K562 (cell line): ENCODE measurements around the gene KNOP1. TPM values are rescaled to one million over a fixed set of nuclear protein-coding genes. Genes with fewer than 3 reads are reported as not detected.

Experiments
- ATAC-seq: fragments of 200-7000 bp; cut with Tn5 transposase; 3 replicates; pipeline ENCODE4 v1.9.1; 2020; ENCODE audit warnings: moderate library complexity
- BruUV-seq: library from RNA; stranded (reverse); fragments of 400-500 nt; replicated peaks from 2 replicates; lab custom pipeline; 2021; lab: Mats Ljungman, UMichigan
- CTCF ChIA-PET: fragments of 300-600 bp; formaldehyde crosslinking; extraction: SDS; loops from one replicate; lab custom pipeline; 2021; ENCODE audit warnings: low intra/inter-chr PET ratio; lab: Yijun Ruan, JAX
- POLR2A ChIA-PET: fragments of 300-600, 350-650 bp; sonication (Branson Sonifier 250); formaldehyde crosslinking; extraction: SDS; loops from one replicate; lab custom pipeline; 2021; ENCODE audit warnings: antibody characterized with exemption, inconsistent platforms; lab: Yijun Ruan, JAX
- DNase-seq, 4 experiments: peaks; one replicate each; pipeline versions ENCODE4 v3.0.0 to v3.0.0-alpha.2; 2011 to 2018; ENCODE audit warnings: low spot score in 3 of 4, mixed read lengths in 3 of 4; ENCODE audit errors: extremely low read depth in 1 of 4
- FAIRE-seq: peaks from 2 replicates; lab custom pipeline; 2011; peaks lifted over from hg19 to GRCh38; lab: Jason Lieb, UNC
- H2AFZ ChIP-seq: 2 replicates; pipeline ENCODE4 v1.6.0; 2011; ENCODE audit warnings: low read depth, low read length, control low read depth, inconsistent platforms
- H3K27ac ChIP-seq: fragments of 200-600 bp; 3 replicates; pipeline ENCODE4 v1.8.0; 2011; ENCODE audit warnings: low read depth, mild to moderate bottlenecking, control low read depth, inconsistent platforms, low read length, moderate library complexity, mixed read lengths; ENCODE audit errors: extremely low read depth
- H3K27me3 ChIP-seq, 2 experiments: fragments of 300-600 bp in 1 of 2; 2 replicates in 1 of 2; 3 replicates in 1 of 2; pipeline versions ENCODE4 v1.6.0 to v1.8.0; 2011; ENCODE audit warnings: inconsistent platforms in 2 of 2, low read length in 2 of 2, mild to moderate bottlenecking in 1 of 2, mixed read lengths in 1 of 2, moderate library complexity in 1 of 2; ENCODE audit not compliant: control insufficient read depth in 2 of 2, insufficient read depth in 2 of 2
- H3K36me3 ChIP-seq: fragments of 300-600 bp; 3 replicates; pipeline ENCODE4 v1.8.0; 2011; ENCODE audit warnings: mild to moderate bottlenecking, low read length, inconsistent platforms; ENCODE audit not compliant: control insufficient read depth, insufficient read depth
- H3K4me1 ChIP-seq, 2 experiments: fragments of 200-600 bp in 1 of 2; replicated peaks in 1 of 2; 2 replicates in 1 of 2; 3 replicates in 1 of 2; pipeline versions ENCODE4 v1.5.1 to v1.8.0; 2011; ENCODE audit warnings: inconsistent platforms in 2 of 2, low read length in 2 of 2, mild to moderate bottlenecking in 1 of 2, mixed read lengths in 1 of 2, moderate library complexity in 1 of 2; ENCODE audit not compliant: control insufficient read depth in 2 of 2, insufficient read depth in 2 of 2
- H3K4me2 ChIP-seq: 2 replicates; pipeline ENCODE4 v1.6.1; 2011; ENCODE audit warnings: low read length, control low read depth, inconsistent platforms, mixed read lengths; ENCODE audit not compliant: insufficient read depth
- H3K4me3 ChIP-seq: fragments of 200-600 bp; sonication (generic), shearing (Covaris generic); 2 replicates; pipeline ENCODE4 v1.5.1; 2016; ENCODE audit warnings: control low read depth, inconsistent platforms
- H3K79me2 ChIP-seq: fragments of 200-600 bp; 3 replicates; pipeline ENCODE4 v1.8.0; 2011; ENCODE audit warnings: low read length, inconsistent platforms; ENCODE audit not compliant: control insufficient read depth, insufficient read depth
- H3K9ac ChIP-seq, 2 experiments: 2 replicates each; pipeline versions ENCODE4 v1.6.0 to v1.6.1; 2011; ENCODE audit warnings: low read depth in 2 of 2, low read length in 2 of 2, control low read depth in 1 of 2, inconsistent platforms in 1 of 2, mild to moderate bottlenecking in 1 of 2, mixed read lengths in 1 of 2; ENCODE audit not compliant: insufficient read depth in 1 of 2
- H3K9me1 ChIP-seq: one replicate; pipeline ENCODE4 v1.6.0; 2011; ENCODE audit warnings: inconsistent platforms, mild to moderate bottlenecking, low read length, moderate library complexity; ENCODE audit not compliant: control insufficient read depth, insufficient read depth
- H3K9me3 ChIP-seq: replicated peaks from 2 replicates; pipeline ENCODE4 v1.5.1; 2011; ENCODE audit warnings: low read depth, low read length, inconsistent platforms; ENCODE audit not compliant: control insufficient read depth, insufficient read depth
- H4K20me1 ChIP-seq: replicated peaks from 2 replicates; pipeline ENCODE4 v1.6.1; 2011; ENCODE audit warnings: low read length, inconsistent platforms, mixed read lengths; ENCODE audit not compliant: control insufficient read depth, insufficient read depth
- ARID2 ChIP-seq: fragments of 450-650 bp; IDR thresholded peaks from 2 replicates; pipeline ENCODE4 v1.6.1; 2017; ENCODE audit warnings: antibody characterized with exemption, mild to moderate bottlenecking
- CREB1 ChIP-seq, 2 experiments: sonication (generic) in 1 of 2; formaldehyde crosslinking in 1 of 2; IDR thresholded peaks; 2 replicates each; pipeline versions ENCODE4 v1.6.1 to v1.8.0; 2012 to 2022; ENCODE audit warnings: inconsistent platforms in 1 of 2, mild to moderate bottlenecking in 1 of 2, missing genetic modification reagents in 1 of 2, moderate library complexity in 1 of 2
- RAD21 ChIP-seq, 2 experiments: fragments of 250-450 bp in 1 of 2; fragments of 450-650 bp in 1 of 2; sonication (Bioruptor Pico) in 1 of 2; formaldehyde crosslinking in 1 of 2; IDR thresholded peaks in 1 of 2; conservative IDR thresholded peaks in 1 of 2; 2 replicates each; pipeline versions ENCODE4 v1.4.0 to v1.8.0; 2020 to 2022; ENCODE audit warnings: mild to moderate bottlenecking in 2 of 2, moderate library complexity in 1 of 2
- RHOXF2B ChIP-seq: fragments of 250-450 bp; sonication (Bioruptor Pico); conservative IDR thresholded peaks from 2 replicates; pipeline ENCODE4 v1.5.1; 2021
- SMARCA4 ChIP-seq: fragments of 450-650 bp; IDR thresholded peaks from 2 replicates; pipeline ENCODE4 v1.6.1; 2016
- SRSF1 ChIP-seq: fragments of 200-400 bp; formaldehyde crosslinking; IDR thresholded peaks from 2 replicates; pipeline ENCODE4 v1.6.1; 2017; ENCODE audit warnings: mild to moderate bottlenecking, low read depth, low read length, moderate library complexity
- ZNF146 ChIP-seq: IDR thresholded peaks from one replicate; pipeline ENCODE4 v1.6.1; 2018; ENCODE audit warnings: missing compliant biosample characterization; ENCODE audit not compliant: unreplicated experiment
- ZNF586 ChIP-seq: fragments of 450-650 bp; formaldehyde crosslinking; conservative IDR thresholded peaks from 2 replicates; pipeline ENCODE4 v1.4.0; 2020; ENCODE audit warnings: mild to moderate bottlenecking, moderate library complexity
- WGBS: fragments of 100-300 bp; shearing (Covaris generic); methylation state at CpG from one replicate; pipeline ENCODE4 v1.1.6; 2016; ENCODE audit warnings: low coverage, mixed read lengths; ENCODE audit not compliant: insufficient coverage; ENCODE audit errors: missing lambda C conversion rate; 5-methylcytosine and 5-hydroxymethylcytosine counted together
- in situ Hi-C: fragments of 300-500 bp; cut with MboI; formaldehyde crosslinking; loops from 4 replicates; pipeline ENCODE4 v1.15.0; 2018; ENCODE audit warnings: inconsistent platforms, mixed read lengths
- intact Hi-C: fragments of 100-400 bp; cut with micrococcal nuclease; formaldehyde crosslinking; loops from 2 replicates; pipeline ENCODE4 v1.14.2; 2022
- polyA plus RNA-seq, 8 experiments: library from polyadenylated mRNA; depleted of rRNA in 4 of 8; stranded (reverse) in 5 of 8; unstranded in 3 of 8; fragments of >200 nt; fragmentation: Nextera tagmentation in 2 of 8; fragmentation: Illumina TruSeq in 1 of 8; extraction: Ambion mirVana in 2 of 8; extraction: Trizol in 1 of 8; gene quantifications; 2 replicates each; pipeline versions ENCODE4 v1.2.1 to v1.2.3, GENCODE V29; 2011 to 2014; ENCODE audit warnings: inconsistent platforms in 1 of 8, missing spikeins in 1 of 8
- total RNA-seq, 7 experiments: library from RNA; depleted of rRNA in 6 of 7; stranded (reverse); fragments of >200 nt in 6 of 7; fragmentation: Illumina TruSeq in 2 of 7; extraction: Trizol in 2 of 7; gene quantifications; 2 replicates each; pipeline versions ENCODE4 v1.2.1 to v1.2.3, GENCODE V29; 2011 to 2021; ENCODE audit warnings: low replicate concordance in 1 of 7
- TF ChIP-seq, protein P1 (sequence below): fragments of 450-650 bp; conservative IDR thresholded peaks from 2 replicates; pipeline ENCODE4 v1.6.1; 2016; ENCODE audit warnings: missing genetic modification characterization, low read depth, mild to moderate bottlenecking, missing compliant biosample characterization, moderate library complexity
- TF ChIP-seq, protein P2 (sequence below), 3 experiments: IDR thresholded peaks in 2 of 3; conservative IDR thresholded peaks in 1 of 3; 2 replicates each; pipeline ENCODE4 v1.5.1; 2011 to 2012; ENCODE audit warnings: low read length in 3 of 3, mild to moderate bottlenecking in 3 of 3, control low read depth in 2 of 3, improper control_type of control experiment in 1 of 3, inconsistent platforms in 1 of 3, low read depth in 1 of 3, mixed read lengths in 1 of 3, moderate library complexity in 1 of 3; ENCODE audit not compliant: insufficient read depth in 2 of 3

KNOP1 gene
- total and polyA plus RNA-seq, 9 of the 15 experiments (the other 6 are each of a cell fraction or from before 2014, with no cell fraction given): 22.4 to 57.6 (median 39.3) TPM

DNA sequence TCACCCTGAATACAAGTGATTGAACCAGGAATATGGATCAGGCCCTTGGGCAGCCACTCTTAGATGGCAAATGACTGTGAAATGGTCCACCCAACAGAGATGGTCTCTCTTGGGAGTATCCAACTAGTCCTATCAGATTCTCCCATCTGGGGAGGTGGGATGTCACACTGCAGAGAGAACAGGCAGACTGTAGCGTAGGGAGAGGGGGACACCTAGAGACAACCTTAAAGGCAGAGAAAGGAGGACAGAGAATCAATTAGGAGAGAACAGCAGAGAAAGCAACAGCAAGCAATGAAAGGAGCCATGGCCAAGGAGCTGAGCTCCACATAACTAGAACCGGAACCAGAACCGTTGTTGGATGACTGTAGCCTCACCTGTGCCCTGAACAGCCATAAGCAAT is 37.2 kb upstream of the KNOP1 start:
- ATAC-seq: peak; percentile 23; the same call in 1 of the 3 replicates
- ChIA-PET CTCF (no interaction called here), POLR2A (no interaction called here)
- Histone ChIP-seq H3K9me3 (no peaks in the 10 kb centered on the region), H3K9me1 (no peaks in the 10 kb centered on the region), H3K27me3 (no peaks in the 10 kb centered on the region), H3K9ac (no peak overlapping the region), H3K27ac (no peak overlapping the region), H3K4me1 (no peaks in the 10 kb centered on the region; a peak in 2 of 5 replicates), H3K4me3 (no peak overlapping the region), H3K79me2 (no peaks in the 10 kb centered on the region), H2AFZ (no peak overlapping the region), H3K4me2 (no peak overlapping the region), H3K36me3 (no peaks in the 10 kb centered on the region), H4K20me1 (no peaks in the 10 kb centered on the region)
- TF ChIP-seq CREB1 (IDR thresholded peaks at IDR 0.05): no peak
- 0 out of 2 replicates have a peak, but pooled peaks have one; percentile 16 for TF ChIP-seq CREB1 (CRISPR knock-in tag; IDR thresholded peaks at IDR 0.05)
- no peak for TF ChIP-seq SMARCA4
- TF ChIP-seq ZNF586 (CRISPR knock-in tag): no peak
- TF ChIP-seq ZNF146: no peak
- no peak for TF ChIP-seq SRSF1
- 0 out of 2 replicates have a peak, but pooled peaks have one; percentile 29 for TF ChIP-seq ARID2
- TF ChIP-seq, protein P1, sequence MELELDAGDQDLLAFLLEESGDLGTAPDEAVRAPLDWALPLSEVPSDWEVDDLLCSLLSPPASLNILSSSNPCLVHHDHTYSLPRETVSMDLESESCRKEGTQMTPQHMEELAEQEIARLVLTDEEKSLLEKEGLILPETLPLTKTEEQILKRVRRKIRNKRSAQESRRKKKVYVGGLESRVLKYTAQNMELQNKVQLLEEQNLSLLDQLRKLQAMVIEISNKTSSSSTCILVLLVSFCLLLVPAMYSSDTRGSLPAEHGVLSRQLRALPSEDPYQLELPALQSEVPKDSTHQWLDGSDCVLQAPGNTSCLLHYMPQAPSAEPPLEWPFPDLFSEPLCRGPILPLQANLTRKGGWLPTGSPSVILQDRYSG (tag): no peak
- no peak for TF ChIP-seq RHOXF2B (CRISPR knock-in tag)
- peak in 1 of 2 experiments; percentile 44; a peak in 2 of 4 replicates for TF ChIP-seq RAD21 (CRISPR knock-in tag; conservative IDR thresholded peaks at IDR 0.05 in 1 of 2, IDR thresholded peaks at IDR 0.05 in 1 of 2)
- TF ChIP-seq, protein P2, sequence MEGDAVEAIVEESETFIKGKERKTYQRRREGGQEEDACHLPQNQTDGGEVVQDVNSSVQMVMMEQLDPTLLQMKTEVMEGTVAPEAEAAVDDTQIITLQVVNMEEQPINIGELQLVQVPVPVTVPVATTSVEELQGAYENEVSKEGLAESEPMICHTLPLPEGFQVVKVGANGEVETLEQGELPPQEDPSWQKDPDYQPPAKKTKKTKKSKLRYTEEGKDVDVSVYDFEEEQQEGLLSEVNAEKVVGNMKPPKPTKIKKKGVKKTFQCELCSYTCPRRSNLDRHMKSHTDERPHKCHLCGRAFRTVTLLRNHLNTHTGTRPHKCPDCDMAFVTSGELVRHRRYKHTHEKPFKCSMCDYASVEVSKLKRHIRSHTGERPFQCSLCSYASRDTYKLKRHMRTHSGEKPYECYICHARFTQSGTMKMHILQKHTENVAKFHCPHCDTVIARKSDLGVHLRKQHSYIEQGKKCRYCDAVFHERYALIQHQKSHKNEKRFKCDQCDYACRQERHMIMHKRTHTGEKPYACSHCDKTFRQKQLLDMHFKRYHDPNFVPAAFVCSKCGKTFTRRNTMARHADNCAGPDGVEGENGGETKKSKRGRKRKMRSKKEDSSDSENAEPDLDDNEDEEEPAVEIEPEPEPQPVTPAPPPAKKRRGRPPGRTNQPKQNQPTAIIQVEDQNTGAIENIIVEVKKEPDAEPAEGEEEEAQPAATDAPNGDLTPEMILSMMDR (IDR thresholded peaks at IDR 0.05 in 2 of 3, conservative IDR thresholded peaks at IDR 0.05 in 1 of 3; ENCODE audit: insufficient read depth in 2 of 3, low read depth in 1 of 3, low read length in 3 of 3): peak in 2 of 3 experiments; percentile 15 to 23; a peak in 1 of 6 replicates
- no peak for FAIRE-seq
- WGBS: 43% methylated on average over 3 of the region's 3 CpGs
- no TSS peak for BruUV-seq
- no peak for DNase-seq
- intact Hi-C loops (no loop called here), in situ Hi-C loops (no loop called here)
